Kidney (tissue), 14 donors: ENCODE results near the gene XYLT1. TPM values are rescaled to one million over a fixed set of nuclear protein-coding genes. Genes with fewer than 3 reads are reported as not detected.

Experiments
- DNase-seq, 5 donors: peaks; one replicate each; pipeline ENCODE4 v3.0.0-alpha.2; 2013 to 2020
- FAIRE-seq: peaks from 2 replicates; lab custom pipeline; 2012; peaks lifted over from hg19 to GRCh38; lab: Jason Lieb, UNC
- H3K27ac ChIP-seq, 2 donors: one replicate each; pipeline ENCODE4 v1.7.0; 2013; ENCODE audit warnings: low read depth in 2 of 2, low read length in 2 of 2, inconsistent platforms in 1 of 2
- H3K27me3 ChIP-seq: one replicate; pipeline ENCODE4 v1.7.1; 2013; ENCODE audit warnings: low read length, inconsistent platforms; ENCODE audit not compliant: control insufficient read depth, insufficient read depth
- H3K36me3 ChIP-seq, 3 donors: one replicate each; pipeline versions ENCODE4 v1.7.0 to v1.7.1; 2013; ENCODE audit warnings: low read length in 3 of 3, control low read depth in 1 of 3, inconsistent platforms in 1 of 3; ENCODE audit not compliant: insufficient read depth in 3 of 3, control insufficient read depth in 2 of 3
- H3K4me1 ChIP-seq, 3 donors: one replicate each; pipeline versions ENCODE4 v1.7.0 to v1.7.1; 2013; ENCODE audit warnings: low read length in 3 of 3, inconsistent platforms in 1 of 3, low read depth in 1 of 3; ENCODE audit not compliant: control insufficient read depth in 2 of 3, insufficient read depth in 2 of 3
- H3K4me3 ChIP-seq, 3 donors: one replicate each; pipeline versions ENCODE4 v1.7.0 to v1.8.1; 2013; ENCODE audit warnings: low read length in 3 of 3, control low read depth in 1 of 3, inconsistent platforms in 1 of 3
- H3K9ac ChIP-seq, 3 donors: one replicate each; pipeline versions ENCODE4 v1.7.0 to v1.7.1; 2013; ENCODE audit warnings: low read length in 3 of 3, control low read depth in 1 of 3, inconsistent platforms in 1 of 3
- H3K9me3 ChIP-seq, 3 donors: one replicate each; pipeline versions ENCODE4 v1.7.0 to v1.7.1; 2013; ENCODE audit warnings: low read length in 3 of 3, control low read depth in 1 of 3, inconsistent platforms in 1 of 3; ENCODE audit not compliant: control insufficient read depth in 2 of 3, insufficient read depth in 1 of 3
- intact Hi-C: fragments of 100-400 bp; cut with DNase I; formaldehyde crosslinking; loops from one replicate; pipeline ENCODE4 v1.11.1; 2022
- polyA plus RNA-seq: library from polyadenylated mRNA; stranded (reverse); fragments of 350-450 nt; fragmentation: Illumina TruSeq; extraction: RNeasy Lipid Tissue Mini Kit (QIAGEN cat#74804); gene quantifications from one replicate; pipeline ENCODE4 v1.2.3, GENCODE V29; 2014; ENCODE audit warnings: low read depth, low replicate concordance; ENCODE audit not compliant: insufficient read depth
- total RNA-seq: library from RNA; stranded (reverse); fragmentation: NEBNext Ultra II Directional; extraction: Animal tissue kit (Norgen Biotek cat#: 25700); gene quantifications from one replicate; pipeline ENCODE4 v1.2.1, GENCODE V29; 2021
- TF ChIP-seq, protein P1 (sequence below): IDR thresholded peaks from 3 replicates; pipeline ENCODE4 v1.5.1; 2012; ENCODE audit warnings: mild to moderate bottlenecking, moderate library complexity, borderline replicate concordance; ENCODE audit not compliant: insufficient read depth; ENCODE audit errors: extremely low read depth
- donor health status: control.
- donor health status: control.
- donor health status: control.
- donor health status: control.
- donor health status: control.
- donor health status: DM: yes; HTN: yes; CAD: no.
- donor health status: Normal renal cell carcinoma (clear cell type).

The XYLT1 gene
- total and polyA plus RNA-seq, 2 donors from 2014 or later: 0.52 to 7.6 TPM

DNA sequence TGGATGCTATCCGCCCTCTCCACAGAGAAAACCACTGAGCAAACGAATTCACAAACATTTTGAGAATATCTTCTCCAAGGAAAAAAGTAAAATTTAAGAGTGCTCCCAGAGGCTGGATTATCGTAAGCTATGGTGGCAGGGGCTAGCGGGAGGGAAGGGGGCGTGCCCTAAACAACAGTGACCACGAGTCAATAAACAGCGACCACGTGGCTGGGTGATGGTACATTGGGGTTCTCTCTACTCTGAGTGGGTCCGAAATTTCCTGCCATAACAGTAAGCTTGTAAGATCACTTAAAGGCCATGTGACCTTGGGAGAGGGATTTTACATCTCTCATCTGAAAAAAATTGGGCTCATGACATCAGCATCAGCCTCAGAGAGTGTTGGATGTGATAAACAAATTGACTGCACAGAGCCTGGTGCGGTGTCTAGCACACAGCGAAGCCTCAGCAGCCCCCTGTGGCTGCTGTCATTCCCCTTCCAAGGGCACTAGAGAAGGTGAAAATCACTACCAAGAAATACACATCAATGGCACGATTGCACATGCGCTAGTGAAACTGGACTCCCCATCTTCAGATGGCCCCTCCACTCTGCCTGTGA lies 213.2 kb downstream of the XYLT1 start:
- Histone ChIP-seq H3K27me3 (no peaks in the 10 kb centered on the region), H3K9ac (no peak overlapping the region), H3K27ac (no peak overlapping the region), H3K36me3 (no peaks in the 10 kb centered on the region), H3K4me1 (no peaks in the 10 kb centered on the region), H3K9me3 (no peaks in the 10 kb centered on the region), H3K4me3 (no peak overlapping the region)
- FAIRE-seq (no peak), DNase-seq (no peak)
- intact Hi-C loops: no loop called here
- TF ChIP-seq, protein P1, sequence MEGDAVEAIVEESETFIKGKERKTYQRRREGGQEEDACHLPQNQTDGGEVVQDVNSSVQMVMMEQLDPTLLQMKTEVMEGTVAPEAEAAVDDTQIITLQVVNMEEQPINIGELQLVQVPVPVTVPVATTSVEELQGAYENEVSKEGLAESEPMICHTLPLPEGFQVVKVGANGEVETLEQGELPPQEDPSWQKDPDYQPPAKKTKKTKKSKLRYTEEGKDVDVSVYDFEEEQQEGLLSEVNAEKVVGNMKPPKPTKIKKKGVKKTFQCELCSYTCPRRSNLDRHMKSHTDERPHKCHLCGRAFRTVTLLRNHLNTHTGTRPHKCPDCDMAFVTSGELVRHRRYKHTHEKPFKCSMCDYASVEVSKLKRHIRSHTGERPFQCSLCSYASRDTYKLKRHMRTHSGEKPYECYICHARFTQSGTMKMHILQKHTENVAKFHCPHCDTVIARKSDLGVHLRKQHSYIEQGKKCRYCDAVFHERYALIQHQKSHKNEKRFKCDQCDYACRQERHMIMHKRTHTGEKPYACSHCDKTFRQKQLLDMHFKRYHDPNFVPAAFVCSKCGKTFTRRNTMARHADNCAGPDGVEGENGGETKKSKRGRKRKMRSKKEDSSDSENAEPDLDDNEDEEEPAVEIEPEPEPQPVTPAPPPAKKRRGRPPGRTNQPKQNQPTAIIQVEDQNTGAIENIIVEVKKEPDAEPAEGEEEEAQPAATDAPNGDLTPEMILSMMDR: no peak

DNA sequence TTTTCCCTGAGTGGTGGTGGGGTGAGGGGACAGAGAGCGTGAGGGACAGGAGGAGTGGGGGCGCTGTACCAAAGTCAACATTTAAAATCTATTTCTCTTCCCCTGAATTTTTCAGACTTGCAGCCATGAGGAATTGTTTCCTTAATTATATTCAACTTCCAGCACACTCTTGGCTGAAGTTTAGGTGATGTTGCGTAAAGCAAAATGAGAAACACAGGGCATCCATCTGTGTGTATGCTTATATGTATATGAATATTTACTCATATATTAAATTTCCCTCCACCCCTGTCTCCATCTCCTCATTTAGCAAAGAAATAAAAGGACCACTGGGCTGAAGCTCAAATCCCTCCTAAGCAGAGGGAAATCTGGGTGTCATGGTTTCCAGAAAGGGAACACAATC lies 218.1 kb downstream of the XYLT1 start:
- no peaks in the 10 kb centered on the region for H3K9me3 ChIP-seq
- TF ChIP-seq, protein P1: no peak
- H3K27me3 ChIP-seq: no peaks in the 10 kb centered on the region
- no peak for FAIRE-seq
- no peak overlapping the region for H3K4me3 ChIP-seq
- no peak overlapping the region for H3K27ac ChIP-seq
- no peaks in the 10 kb centered on the region for H3K4me1 ChIP-seq
- H3K36me3 ChIP-seq: no peaks in the 10 kb centered on the region
- intact Hi-C loops: no loop called here
- no peak overlapping the region for H3K9ac ChIP-seq
- DNase-seq: no peak

DNA sequence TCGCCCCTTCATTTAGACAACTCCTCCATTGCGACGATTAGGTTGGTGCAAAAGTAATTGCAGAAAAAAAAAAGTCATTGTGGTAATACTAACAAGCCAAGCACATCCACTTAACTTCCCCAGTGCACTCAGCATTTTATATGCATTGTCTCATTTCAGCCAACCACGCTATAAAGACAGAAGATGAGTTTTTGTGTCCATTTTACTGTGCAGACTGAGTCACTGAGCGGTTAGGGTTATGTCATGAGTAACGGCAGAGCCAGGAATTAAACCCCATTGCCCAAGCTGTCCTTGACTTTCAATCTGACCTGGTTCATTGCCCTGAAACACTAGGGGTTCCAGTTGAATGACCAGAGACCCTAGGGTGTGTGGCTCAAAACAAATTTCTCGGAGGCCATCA lies 218.7 kb downstream of the XYLT1 start:
- no peaks in the 10 kb centered on the region for H3K4me1 ChIP-seq
- FAIRE-seq (no peak), DNase-seq (no peak)
- H3K27me3 ChIP-seq: no peaks in the 10 kb centered on the region
- TF ChIP-seq, protein P1: no peak
- H3K4me3 ChIP-seq: no peak overlapping the region
- intact Hi-C loops: no loop called here
- no peak overlapping the region for H3K27ac ChIP-seq
- no peaks in the 10 kb centered on the region for H3K9me3 ChIP-seq
- H3K36me3 ChIP-seq: no peaks in the 10 kb centered on the region
- no peak overlapping the region for H3K9ac ChIP-seq

DNA sequence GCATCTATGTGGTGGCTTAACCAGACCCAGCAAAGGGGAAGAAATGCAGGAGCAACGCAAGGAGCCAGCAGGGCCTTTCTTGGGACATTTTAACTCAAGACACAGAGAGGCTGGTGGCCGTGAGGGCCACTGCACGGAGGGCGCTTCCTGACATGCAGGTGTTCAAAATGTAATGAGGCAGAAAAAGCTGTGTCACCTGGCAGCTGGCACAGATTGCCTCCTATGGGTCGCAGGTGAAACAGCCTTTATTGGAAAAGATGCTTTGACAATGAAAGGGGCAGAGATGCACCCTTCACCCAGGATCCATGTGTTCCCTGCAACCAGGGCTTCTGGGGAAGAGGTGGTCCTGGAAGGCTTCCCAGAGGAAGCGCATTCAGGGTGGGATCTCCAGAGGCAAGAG lies 219.3 kb downstream of the XYLT1 start:
- Histone ChIP-seq H3K36me3 (no peaks in the 10 kb centered on the region), H3K27me3 (no peaks in the 10 kb centered on the region), H3K9me3 (no peaks in the 10 kb centered on the region), H3K9ac (no peak overlapping the region), H3K4me3 (no peak overlapping the region), H3K27ac (no peak overlapping the region), H3K4me1 (no peaks in the 10 kb centered on the region)
- TF ChIP-seq, protein P1: no peak
- FAIRE-seq: no peak
- intact Hi-C loops: no loop called here
- DNase-seq: no peak
